Cardiac muscle cell (in vitro differentiated cells and primary cell): ENCODE measurements around the gene OR2M5. TPM values are rescaled to one million over a fixed set of nuclear protein-coding genes. Genes with fewer than 3 reads are reported as not detected.

ENCODE experiments used
- DNase-seq, 2 donors: peaks; one replicate each; pipeline versions ENCODE4 v3.0.0 to v3.0.0-alpha.2; 2010 to 2017; ENCODE audit warnings: low read depth in 1 of 2, low spot score in 1 of 2
- H3K27ac ChIP-seq: fragments of 200-600 bp; sonication (generic); 2 replicates; pipeline ENCODE4 v1.5.1; 2016
- H3K27me3 ChIP-seq: fragments of 200-600 bp; sonication (generic); 2 replicates; pipeline ENCODE4 v1.6.0; 2016; ENCODE audit warnings: control low read depth
- H3K36me3 ChIP-seq: fragments of 200-600 bp; sonication (generic); 2 replicates; pipeline ENCODE4 v1.5.1; 2016; ENCODE audit warnings: control low read depth
- H3K4me1 ChIP-seq: fragments of 200-600 bp; sonication (generic); 2 replicates; pipeline ENCODE4 v1.8.1; 2017; ENCODE audit warnings: low read depth, mild to moderate bottlenecking, mixed run types
- H3K4me3 ChIP-seq: fragments of 200-600 bp; sonication (generic); 2 replicates; pipeline ENCODE4 v1.5.1; 2016; ENCODE audit warnings: mild to moderate bottlenecking
- H3K9me3 ChIP-seq: fragments of 200-600 bp; sonication (generic); 2 replicates; pipeline ENCODE4 v1.5.1; 2017; ENCODE audit warnings: low read depth, mild to moderate bottlenecking, control low read depth
- CTCF ChIP-seq: IDR thresholded peaks from 2 replicates; pipeline ENCODE4 v1.5.1; 2012; ENCODE audit warnings: low read depth, mild to moderate bottlenecking, low read length
- polyA plus RNA-seq: library from polyadenylated mRNA; unstranded; fragments of >200 nt; fragmentation: Nextera tagmentation; extraction: Ambion mirVana; gene quantifications from 2 replicates; pipeline ENCODE4 v1.2.1, GENCODE V29; 2016
- total RNA-seq: library from RNA; depleted of rRNA; stranded (reverse); fragments of >200 nt; gene quantifications from 2 replicates; pipeline ENCODE4 v1.2.3, GENCODE V29; 2016

OR2M5 gene
- total and polyA plus RNA-seq, 2 experiments from 2014 or later = not detected

- H3K9me3 ChIP-seq = no peaks in the 10 kb centered on the region
- TF ChIP-seq CTCF = no peak
Measured at GRCh38 chr1:248189026-248189425, 44.1 kb downstream of the OR2M5 start.

GRCh38 chr1:248194117-248194516 is 49.2 kb downstream of the OR2M5 start:
- no peak for TF ChIP-seq CTCF
- Histone ChIP-seq H3K27ac (no peak overlapping the region), H3K9me3 (no peaks in the 10 kb centered on the region), H3K27me3 (no peaks in the 10 kb centered on the region), H3K4me1 (no peaks in the 10 kb centered on the region), H3K36me3 (no peaks in the 10 kb centered on the region), H3K4me3 (no peak overlapping the region)
- DNase-seq = no peak

More at GRCh38 chr1:248189026-248189425, 44.1 kb downstream of the OR2M5 start:
- Histone ChIP-seq H3K4me3 (no peak overlapping the region), H3K36me3 (no peaks in the 10 kb centered on the region), H3K27ac (no peak overlapping the region), H3K27me3 (no peaks in the 10 kb centered on the region), H3K4me1 (no peaks in the 10 kb centered on the region)
- no peak for DNase-seq

Other genes starting within 250 kb of the OR2M5 start
- 0.70 and 0.86 TPM in 2 replicates for gene OR2W3, start 249.6 kb upstream of the OR2M5 start, total RNA-seq
- 1.9 TPM in 2 replicates for gene OR2W3, start 249.6 kb upstream of the OR2M5 start, polyA plus RNA-seq
- not detected in 2 replicates for gene OR2T8, start 224.9 kb upstream of the OR2M5 start, total RNA-seq
- 0.22 TPM in 1 of 2 replicates, not detected in the other for gene OR2T8, start 224.9 kb upstream of the OR2M5 start, polyA plus RNA-seq
- 0.21 TPM in 1 of 2 replicates, not detected in the other for gene OR2AJ1, start 220.3 kb upstream of the OR2M5 start, total RNA-seq
- gene OR2AJ1, start 220.3 kb upstream of the OR2M5 start, polyA plus RNA-seq = not detected in 2 replicates
- not detected in 2 replicates for gene OR2L8, start 196.3 kb upstream of the OR2M5 start, total RNA-seq
- gene OR2L8, start 196.3 kb upstream of the OR2M5 start, polyA plus RNA-seq = not detected in 2 replicates
- not detected in 2 replicates for gene OR2AK2, start 179.9 kb upstream of the OR2M5 start, total RNA-seq
- gene OR2AK2, start 179.9 kb upstream of the OR2M5 start, polyA plus RNA-seq = not detected in 2 replicates
- 0.18 TPM in 1 of 2 replicates, not detected in the other for gene OR2L5, start 131.5 kb upstream of the OR2M5 start, total RNA-seq
- not detected in 2 replicates for gene OR2L5, start 131.5 kb upstream of the OR2M5 start, polyA plus RNA-seq
- gene OR2L2, start 115.1 kb upstream of the OR2M5 start, total RNA-seq = not detected in 2 replicates
- gene OR2L2, start 115.1 kb upstream of the OR2M5 start, polyA plus RNA-seq = 0.57 TPM in 1 of 2 replicates, not detected in the other
- 0.07 TPM in 1 of 2 replicates, not detected in the other for gene OR2L3, start 98.3 kb upstream of the OR2M5 start, total RNA-seq
- not detected in 2 replicates for gene OR2L3, start 98.3 kb upstream of the OR2M5 start, polyA plus RNA-seq
- gene OR2L13, start 50.0 kb upstream of the OR2M5 start, total RNA-seq = not detected in 2 replicates
- 0.88 TPM in 1 of 2 replicates, not detected in the other for gene OR2L13, start 50.0 kb upstream of the OR2M5 start, polyA plus RNA-seq
- gene OR2M2, start 29.7 kb downstream of the OR2M5 start, total RNA-seq = not detected in 2 replicates
- gene OR2M2, start 29.7 kb downstream of the OR2M5 start, polyA plus RNA-seq = not detected in 2 replicates
- gene OR2M3, start 52.1 kb downstream of the OR2M5 start, total RNA-seq = not detected in 2 replicates
- gene OR2M3, start 52.1 kb downstream of the OR2M5 start, polyA plus RNA-seq = not detected in 2 replicates
- gene OR2M4, start 86.3 kb downstream of the OR2M5 start, total RNA-seq = not detected in 2 replicates
- not detected in 2 replicates for gene OR2M4, start 86.3 kb downstream of the OR2M5 start, polyA plus RNA-seq
- 0.15 TPM in 1 of 2 replicates, not detected in the other for gene OR2T33, start 132.8 kb downstream of the OR2M5 start, total RNA-seq
- gene OR2T33, start 132.8 kb downstream of the OR2M5 start, polyA plus RNA-seq = 0.17 TPM in 1 of 2 replicates, not detected in the other
- gene OR2T12, start 158.3 kb downstream of the OR2M5 start, total RNA-seq = not detected in 2 replicates
- not detected in 2 replicates for gene OR2T12, start 158.3 kb downstream of the OR2M5 start, polyA plus RNA-seq
- gene OR2M7, start 179.4 kb downstream of the OR2M5 start, total RNA-seq = not detected in 2 replicates
- not detected in 2 replicates for gene OR2M7, start 179.4 kb downstream of the OR2M5 start, polyA plus RNA-seq
- not detected in 2 replicates for gene OR14C36, start 203.6 kb downstream of the OR2M5 start, total RNA-seq
- gene OR14C36, start 203.6 kb downstream of the OR2M5 start, polyA plus RNA-seq = not detected in 2 replicates
- gene OR2T4, start 216.5 kb downstream of the OR2M5 start, total RNA-seq = not detected in 2 replicates
- gene OR2T4, start 216.5 kb downstream of the OR2M5 start, polyA plus RNA-seq = not detected in 2 replicates
- gene OR2T6, start 230.6 kb downstream of the OR2M5 start, total RNA-seq = not detected in 2 replicates
- gene OR2T6, start 230.6 kb downstream of the OR2M5 start, polyA plus RNA-seq = not detected in 2 replicates